OCI-M1 (cell line): ENCODE measurements around the gene MOB3A.
"Not testable (repeated sequence)": the region's sequence is repeated elsewhere in the genome, so short reads cannot be mapped to it uniquely, and the experiment has no call there.

ENCODE experiments used
- DNase-seq: peaks from one replicate; lab custom pipeline; 2025; lab: John Stamatoyannopoulos, UW

Gene MOB3A

DNA sequence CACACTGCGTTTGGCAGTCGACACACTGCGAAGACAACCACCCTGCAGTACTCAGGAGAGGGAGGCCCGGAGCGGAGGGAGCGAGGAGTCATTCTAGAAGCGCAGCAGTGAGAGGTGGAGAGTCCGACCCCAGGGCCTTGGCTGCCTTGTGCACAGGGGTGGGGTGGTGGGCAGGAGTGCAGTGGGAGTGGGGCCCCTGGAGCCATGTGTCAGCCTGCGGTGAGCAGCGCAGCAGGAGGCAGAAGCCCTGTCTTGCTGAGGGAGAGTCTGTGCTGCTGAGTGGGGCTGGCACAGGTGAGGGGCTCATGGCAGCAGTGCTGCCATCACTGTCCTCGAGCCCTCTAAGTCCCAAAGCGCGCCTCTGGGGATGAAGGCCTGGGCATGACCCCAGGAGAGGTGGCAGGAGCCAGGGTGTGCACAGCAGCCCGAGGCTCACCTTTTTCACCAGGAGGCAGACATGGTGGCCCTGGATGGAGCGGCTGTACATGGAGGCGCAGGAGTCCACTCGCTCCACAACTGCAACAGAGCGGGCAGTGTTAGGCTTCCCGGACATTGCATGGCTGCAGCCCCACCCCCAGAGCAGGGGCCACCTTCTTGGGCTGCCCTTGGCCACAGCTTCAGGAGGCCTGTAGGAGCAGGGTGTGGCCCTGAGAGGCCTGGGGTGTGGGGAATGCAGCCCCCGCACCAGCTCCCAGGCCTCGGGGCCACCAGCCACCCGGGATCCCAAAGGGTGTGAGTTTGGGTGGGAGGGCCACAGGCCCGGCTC is 12.3 kb upstream of the MOB3A start:
- no peak for DNase-seq

DNA sequence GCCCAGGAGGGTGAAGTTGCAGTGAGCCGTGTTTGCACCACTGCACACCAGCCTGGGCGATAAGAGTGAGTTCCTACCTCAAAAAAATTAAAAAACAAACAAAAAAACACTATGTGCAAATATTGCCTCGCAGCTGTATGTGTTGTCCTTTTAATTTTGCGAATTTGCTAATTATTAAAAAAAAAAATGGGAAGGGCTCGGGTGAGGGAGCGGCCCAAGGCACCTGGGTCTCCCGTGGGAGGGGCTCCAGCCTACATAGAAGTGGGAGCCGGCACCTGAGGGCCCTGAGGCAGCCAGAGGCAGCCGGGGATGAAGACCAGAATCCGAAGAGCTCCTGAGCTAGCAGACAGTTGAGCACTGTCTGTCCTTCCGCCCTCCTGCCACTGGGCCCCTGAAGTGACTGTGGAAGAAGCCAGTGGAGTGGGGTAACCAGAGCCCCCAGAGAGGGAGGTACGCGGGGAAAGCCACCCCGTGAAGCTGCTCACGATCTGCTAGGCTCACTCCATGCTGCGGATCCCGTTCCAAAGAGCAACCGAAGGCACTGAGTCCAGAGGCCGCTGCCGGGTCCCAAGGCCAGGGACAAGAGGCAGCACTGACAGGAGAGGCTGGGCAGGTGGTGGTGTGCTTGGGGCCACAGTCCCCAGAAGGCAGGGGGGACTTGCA is 7.0 kb upstream of the MOB3A start:
- no peak for DNase-seq

DNA sequence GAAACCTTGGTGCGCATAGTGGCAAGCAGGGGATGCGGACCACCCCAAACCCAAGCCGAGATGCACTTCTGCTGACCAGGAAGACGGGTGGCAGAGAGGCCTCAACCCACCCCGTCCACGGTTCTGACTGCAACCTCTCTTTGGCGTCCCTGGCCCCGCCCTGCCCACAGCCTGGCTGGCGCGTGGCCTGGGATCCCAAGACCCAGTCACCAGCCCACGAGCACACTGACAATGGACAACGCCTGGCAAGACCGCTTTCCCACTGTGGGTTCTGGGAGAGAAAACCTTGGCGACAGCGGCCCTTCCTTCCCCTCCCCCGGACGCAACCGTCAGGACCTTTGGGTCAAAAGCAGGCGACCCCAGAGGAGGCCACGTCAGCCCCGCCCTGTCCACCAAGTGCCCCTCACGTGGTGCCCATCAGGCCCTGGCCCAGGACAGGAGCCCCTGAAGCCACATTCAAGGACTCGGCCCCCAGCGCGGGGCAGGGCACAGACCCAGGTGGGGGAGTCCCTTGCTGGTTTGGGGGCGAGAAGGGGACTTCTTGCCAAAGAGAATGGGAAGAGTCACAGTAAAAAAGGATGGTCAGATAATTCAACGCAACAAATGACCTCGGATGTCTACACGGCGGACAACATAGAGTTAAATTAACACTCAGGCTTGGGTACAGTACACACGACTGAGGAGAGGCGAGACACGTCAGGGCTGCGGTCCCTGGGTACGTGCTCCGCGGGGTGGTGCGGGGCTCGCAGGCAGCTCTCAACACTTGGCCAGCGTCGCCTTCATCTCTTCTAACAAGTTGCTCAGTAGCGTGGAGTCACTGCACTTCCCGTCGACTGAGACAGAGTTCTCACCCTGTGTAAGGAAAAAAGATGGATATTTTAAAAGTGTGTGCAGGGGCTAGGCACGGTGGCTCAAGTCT is 5.5 kb upstream of the MOB3A start:
- no peak for DNase-seq

DNA sequence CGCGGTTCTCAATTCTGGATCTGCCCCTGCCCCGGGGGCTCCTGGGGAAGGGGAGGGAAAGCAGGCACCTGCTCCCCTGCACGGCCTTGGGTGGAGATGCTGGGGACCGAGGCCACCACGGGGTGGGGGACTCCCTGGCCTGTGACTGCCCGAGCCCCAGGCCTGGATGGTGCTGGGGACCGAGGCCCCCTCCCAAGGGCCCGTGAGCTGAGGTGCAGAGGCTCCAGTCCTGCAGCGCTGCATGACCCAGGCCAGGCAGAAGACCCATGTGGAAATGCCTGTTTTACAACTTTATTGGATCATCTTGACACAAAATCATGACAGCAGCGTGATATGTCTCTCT is 4.6 kb upstream of the MOB3A start:
- DNase-seq, result no peak

DNA sequence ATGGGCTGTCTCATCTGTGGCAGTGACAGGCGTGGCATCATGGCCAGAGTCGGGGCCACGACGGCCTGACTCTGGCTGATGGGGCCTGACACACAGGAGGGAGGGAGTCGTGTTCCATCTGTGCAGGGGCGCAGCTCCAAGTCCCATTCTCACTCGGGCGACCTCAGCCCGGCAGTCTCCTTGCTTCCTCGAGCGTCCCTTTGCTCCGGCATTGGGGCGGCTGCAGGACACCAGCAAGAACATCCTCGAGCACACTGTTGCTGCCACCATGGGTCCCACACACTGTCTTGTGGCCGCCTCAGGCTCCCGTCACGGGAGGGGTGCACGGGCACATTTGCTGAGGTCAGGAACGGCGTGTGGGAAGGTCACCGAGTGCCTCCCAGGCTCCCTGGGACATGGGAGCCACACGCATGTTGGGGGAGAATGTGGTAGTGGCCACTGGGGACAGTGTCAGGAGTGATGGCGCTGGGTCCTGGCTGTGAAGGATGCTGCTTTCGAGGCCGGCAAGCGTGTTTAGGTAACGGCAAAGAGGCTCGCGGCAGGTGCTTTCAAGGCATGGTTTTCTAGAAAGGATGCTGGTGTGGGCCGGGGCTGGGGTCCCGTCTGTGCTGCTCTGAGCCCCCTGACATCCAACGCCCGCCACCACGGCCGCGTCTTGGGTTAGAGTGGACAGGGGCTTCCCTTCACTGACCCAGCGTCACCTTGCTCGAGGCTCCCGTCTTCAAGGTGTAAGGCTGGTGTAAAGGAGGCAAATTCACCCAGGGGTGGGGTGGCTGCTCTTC is 4.0 kb upstream of the MOB3A start:
- DNase-seq, result no peak

DNA sequence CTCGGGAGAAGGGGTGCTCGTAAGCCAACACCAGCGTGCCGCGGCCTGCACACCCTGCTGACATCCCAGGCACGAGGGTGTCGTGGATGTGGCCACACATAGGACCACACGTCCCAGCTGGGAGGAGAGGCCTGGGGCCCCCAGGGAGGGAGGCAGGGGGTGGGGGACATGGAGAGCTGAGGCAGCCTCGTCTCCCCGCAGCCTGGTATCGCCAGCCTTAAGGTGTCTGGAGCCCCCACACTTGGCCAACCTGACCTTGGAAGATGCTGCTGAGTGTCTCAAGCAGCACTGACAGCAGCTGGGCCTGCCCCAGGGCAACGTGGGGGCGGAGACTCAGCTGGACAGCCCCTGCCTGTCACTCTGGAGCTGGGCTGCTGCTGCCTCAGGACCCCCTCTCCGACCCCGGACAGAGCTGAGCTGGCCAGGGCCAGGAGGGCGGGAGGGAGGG is 3.0 kb upstream of the MOB3A start:
- DNase-seq, result no peak

DNA sequence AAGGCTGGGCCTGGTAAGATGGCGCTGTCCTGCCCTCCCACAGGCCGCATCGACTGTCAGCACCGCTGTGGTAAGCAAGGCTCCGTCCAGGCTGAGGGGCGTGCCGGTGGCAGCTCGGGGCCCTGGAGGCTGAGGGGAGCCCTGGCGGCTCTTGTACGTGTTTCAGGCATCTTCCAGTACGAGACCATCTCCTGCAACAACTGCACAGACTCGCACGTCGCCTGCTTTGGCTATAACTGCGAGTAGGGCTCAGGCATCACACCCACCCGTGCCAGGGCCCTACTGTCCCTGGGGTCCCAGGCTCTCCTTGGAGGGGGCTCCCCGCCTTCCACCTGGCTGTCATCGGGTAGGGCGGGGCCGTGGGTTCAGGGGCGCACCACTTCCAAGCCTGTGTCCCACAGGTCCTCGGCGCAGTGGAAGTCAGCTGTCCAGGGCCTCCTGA is 1.8 kb upstream of the MOB3A start:
- DNase-seq, result no peak

DNA sequence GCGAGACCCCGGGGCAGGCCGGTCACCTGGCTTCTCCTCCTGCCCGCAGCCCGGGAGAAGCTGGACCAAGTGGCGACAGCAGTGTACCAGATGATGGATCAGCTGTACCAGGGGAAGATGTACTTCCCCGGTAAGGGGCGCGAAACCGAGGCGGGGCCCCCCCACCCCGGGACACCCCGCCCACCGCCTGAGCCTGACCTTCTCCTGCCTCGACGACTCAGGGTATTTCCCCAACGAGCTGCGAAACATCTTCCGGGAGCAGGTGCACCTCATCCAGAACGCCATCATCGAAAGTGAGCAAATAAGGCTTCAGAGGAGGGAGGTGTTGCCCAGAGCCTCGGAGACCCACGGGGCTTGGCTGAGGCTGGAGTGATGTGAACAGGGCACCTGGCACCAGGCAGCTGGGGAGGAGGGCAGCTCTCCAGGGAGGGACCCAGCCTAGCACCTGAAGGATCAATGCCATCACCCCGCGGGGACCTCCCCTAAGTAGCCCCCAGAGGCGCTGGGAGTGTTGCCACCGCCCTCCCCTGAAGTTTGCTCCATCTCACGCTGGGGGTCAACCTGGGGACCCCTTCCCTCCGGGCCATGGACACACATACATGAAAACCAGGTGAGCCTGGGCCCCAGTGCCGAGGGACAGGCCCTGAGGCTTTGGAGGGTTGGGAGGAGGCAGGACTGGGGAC is 1.2 kb upstream of the MOB3A start:
- DNase-seq, result no peak

DNA sequence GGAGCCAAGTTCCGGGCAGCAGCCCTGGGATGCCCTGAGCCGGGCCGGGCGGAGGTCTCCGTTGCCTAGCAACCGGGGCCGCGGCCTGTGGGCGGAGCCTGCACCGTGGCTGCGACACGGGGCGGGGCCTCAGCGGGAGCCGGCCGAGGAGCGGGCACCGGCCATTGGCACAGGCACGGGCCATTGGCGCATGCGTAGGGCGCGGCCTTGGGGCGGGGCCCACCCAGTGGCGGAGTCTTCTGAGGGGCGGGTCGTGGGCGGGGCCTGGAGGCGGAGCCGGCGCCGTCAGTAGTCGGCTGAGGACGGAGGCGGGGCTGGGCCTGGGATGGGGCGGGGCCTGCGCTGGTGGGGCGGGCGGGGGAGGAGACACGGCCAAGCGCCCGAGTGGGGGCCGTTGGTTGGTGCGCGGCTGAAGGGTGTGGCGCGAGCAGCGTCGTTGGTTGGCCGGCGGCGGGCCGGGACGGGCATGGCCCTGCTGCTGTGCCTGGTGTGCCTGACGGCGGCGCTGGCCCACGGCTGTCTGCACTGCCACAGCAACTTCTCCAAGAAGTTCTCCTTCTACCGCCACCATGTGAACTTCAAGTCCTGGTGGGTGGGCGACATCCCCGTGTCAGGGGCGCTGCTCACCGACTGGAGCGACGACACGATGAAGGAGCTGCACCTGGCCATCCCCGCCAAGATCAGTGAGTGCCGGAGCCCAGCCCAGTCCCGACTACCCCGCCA is 515 bp upstream of the MOB3A start, which contains the start of gene IZUMO4:
IZUMO4 (plus strand) TSS at position 436 of the 723 bp plus-strand sequence; CDS start at position 467, 31 bp downstream.
- peak; percentile 96 for DNase-seq

DNA sequence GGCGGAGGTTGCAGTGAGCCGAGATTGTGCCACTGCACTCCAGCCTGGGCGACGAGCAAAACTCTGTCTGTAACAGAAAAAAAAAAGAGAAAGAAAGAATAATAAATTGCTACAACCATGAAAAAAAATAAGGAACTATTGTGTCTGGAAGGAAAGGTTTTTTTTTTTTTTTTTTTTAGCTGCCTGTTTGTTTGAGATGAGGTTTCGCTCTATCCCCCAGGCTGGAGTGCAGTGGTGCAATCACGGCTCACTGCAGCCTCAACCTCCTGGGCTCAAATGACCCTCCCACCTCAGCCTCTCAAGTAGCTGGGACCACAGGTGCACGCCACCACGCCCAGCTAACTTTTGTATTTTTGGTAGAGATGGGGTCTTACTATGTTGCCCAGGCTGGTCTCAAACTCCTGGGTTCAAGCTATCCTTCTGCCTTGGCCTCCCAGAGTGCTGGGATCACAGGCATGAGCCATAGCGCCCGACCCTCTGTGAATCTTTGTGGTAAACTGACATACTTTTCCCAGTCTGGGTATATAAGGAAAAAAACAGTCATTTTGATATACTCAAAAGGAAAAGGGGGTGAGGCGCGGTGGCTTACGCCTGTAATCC is 4.1 kb downstream of the MOB3A start:
- not testable (repeated sequence) for DNase-seq

DNA sequence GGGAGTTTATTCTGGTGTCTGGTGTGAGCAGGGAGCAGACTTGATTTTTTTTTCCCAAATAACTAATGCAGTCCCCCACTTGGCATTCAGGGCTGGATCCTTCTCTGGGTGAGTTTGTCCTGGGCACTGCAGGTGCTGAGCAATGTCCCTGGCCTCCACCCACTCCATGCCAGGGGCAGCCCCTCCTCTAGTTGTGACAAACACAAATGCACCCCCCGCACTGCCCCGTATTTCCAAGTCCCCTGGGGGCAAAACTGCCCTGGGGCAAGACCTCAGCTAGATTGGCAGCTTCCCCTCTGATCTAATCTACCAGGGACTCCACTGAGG is 6.4 kb downstream of the MOB3A start:
- DNase-seq, result no peak

DNA sequence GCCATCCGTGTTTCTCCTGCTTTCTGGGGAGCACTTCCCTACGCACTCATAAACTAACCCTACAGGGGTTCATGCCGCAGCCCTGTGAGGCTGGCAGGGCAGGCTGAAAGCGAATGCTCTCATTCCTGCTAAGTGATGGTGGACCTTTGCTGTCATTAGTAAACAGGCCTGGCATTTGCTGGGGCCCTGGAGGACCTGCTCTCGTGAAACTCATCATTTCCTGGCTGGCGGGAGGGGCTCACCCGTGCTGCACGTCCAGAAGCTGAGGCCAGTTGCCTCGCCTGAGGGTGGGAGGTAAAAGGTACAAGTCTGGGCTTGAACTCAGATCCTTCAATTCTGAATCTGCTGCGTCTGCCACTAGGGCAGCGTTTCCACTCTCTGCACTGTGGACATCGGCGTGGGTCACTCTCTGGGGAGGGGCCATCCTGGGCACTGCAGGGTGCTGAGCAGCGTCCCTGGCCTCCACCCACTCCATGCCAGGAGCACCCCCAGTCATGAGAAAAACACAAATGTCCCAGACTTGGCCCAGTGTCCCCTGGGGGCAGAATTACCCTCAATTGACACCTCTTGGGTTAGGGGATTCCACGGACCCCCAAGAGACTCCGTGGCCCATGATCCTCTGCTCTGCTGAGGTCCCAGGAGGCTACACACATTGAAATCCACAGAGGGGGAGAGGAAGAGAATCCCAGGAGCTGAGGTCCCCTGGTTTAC is 7.0 kb downstream of the MOB3A start:
- DNase-seq, result no peak

DNA sequence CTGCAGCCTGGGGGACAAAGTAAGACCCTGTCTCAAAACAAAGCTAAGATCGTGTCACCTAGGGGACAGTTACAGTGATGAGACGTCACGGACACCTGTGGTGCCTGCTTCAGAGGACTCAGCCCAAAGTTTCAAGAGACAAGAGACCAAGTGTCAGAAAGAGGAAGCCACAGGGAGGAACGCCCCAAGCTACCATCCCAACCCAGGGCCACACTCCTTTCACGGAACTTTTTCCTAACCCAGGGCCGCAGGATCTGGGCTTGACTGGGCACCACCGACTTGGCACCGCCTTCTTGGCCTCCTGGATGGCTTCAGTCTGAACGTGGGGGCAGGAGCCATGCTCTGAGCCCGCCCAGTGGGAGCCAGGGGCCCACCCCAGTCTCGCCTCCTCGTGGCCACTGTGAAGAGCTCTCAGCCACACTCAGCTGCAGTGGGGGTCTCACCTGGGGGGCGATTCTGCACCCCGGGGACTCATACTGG is 8.5 kb downstream of the MOB3A start:
- DNase-seq, result no peak

DNA sequence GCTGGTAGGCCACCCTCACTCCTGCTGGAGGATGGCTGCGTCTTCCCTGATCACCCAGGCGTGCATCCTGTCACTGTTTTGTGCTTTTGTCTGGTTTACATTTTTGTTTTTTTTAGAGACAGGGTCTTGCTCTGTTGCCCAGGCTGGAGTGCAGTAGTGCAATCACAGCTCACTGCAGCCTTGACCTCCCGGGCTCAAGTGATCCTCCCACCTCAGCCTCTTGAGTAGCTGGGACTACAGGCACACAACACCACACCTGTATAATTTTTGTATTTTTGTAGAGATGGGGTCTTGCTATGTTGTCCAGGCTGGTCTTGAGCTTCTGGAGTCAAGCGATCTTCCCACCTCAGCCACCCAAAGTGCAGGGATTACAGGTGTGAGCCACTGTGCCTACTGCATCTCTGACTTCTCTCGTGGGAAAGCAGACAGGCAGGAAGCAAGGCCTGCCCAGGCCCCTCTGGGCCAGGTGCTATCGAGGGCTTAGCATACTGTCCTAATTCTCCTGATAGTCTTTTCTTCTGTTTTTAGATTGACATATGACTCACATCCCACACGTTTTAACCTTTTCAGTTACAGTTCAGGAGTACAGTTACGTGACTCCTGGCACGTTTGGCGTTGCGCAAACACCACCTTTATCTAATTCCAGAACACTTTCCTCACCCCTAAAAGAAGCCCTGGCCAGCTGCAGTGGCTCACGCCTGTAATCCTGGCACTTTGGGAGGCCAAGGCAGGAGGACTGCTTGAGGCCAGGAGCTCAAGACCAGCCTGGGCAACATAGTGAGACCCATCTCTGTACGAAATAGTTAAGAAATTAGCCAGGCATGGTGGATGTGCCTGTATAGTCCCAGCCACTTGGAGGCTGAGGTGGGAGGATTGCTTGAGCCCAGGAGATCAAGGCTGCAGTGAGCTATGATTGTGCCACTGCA is 9.2 kb downstream of the MOB3A start:
- DNase-seq, result not testable (repeated sequence)

DNA sequence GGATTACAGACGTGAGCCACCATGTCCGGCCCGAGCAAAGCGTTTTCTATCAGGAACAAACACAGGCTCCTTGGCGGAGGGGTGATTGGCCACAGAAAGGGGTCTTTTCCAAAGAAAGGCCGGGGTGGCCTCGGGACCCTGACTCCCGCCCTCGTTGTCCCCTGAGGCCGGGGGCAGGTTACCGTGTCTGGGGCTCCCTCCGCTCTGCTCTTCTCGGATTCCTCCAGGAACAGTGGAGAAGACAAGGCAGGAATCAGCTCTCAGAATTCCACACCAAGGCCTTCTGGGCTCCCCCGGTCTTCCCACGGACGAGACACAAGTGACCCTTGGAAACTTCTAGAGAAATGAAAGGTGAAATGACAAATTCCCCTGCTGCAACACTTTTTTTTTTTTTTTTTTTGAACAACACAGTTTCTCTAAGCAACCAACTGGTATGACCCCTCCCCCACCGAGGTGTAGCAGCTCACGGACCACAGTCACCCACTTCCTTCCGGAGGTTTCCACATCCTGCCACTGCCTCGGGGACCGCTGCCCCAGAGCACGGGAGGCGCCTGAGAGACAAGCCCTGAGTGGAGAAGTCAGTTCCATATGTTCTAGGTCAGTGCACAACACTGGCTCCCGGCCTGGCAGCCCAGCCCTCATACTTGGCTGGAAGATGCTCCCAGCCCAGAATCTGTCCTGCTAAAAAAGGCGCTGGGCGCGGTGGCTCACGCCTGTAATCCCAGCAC is 11.0 kb downstream of the MOB3A start:
- peak; percentile 79 for DNase-seq

DNA sequence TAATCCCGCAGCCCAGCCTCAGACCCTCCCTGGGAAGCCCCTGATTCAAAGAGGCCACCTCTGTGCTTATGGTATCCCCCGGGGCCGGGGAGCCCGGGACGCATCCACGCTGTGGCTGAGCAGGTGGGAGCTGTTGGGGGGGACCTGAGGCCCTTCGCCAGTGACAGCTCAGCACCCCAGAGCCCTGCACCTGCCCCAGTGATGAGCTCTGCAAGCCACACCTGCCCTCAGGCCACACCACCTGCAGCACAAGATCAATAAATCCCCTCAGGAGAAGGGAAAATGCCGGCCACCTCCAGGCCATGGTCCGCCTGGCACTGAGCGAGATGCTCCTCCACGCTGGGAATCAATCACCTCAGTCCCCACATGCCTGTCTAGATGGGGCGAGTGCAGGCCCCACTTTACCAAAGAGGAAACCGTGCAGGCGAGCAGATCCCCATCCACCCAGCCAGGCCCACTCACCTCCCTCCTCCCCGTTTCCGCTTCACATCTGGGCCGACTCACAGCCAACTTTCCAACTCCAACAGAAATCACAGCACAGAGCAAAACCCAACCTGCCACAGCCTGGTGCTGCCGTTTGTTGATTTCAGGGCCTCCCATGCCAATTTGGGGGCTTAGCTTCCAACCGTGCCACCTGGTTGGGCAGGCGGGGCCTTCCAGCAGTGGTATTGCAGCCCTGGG is 12.8 kb downstream of the MOB3A start:
- no peak for DNase-seq
